Measurements from ENCODE around the gene DPF3.
A peak's percentile ranks its signal among the peaks of the same experiment; 100 is the strongest.

DPF3 gene

DNA sequence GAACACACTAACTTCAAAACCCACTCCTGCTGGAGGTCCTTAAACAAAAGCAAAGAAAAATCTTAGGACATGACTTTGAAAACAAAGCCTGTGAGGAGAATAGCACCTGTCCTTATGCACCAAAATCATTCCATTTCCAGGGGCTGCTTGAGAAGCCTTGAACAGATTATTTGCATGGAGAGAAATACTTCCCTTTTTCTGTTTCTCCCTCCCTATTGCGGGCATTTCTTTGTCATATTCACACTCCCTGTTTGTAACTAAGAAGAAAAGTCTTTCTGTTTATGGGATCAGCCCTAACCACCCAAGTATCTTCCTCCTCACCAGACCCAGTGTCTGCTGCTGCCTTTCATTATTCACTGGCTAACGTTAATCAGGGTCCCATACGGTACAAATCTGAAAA lies 218.8 kb downstream of the DPF3 start:
- DNase-seq: no peak

DNA sequence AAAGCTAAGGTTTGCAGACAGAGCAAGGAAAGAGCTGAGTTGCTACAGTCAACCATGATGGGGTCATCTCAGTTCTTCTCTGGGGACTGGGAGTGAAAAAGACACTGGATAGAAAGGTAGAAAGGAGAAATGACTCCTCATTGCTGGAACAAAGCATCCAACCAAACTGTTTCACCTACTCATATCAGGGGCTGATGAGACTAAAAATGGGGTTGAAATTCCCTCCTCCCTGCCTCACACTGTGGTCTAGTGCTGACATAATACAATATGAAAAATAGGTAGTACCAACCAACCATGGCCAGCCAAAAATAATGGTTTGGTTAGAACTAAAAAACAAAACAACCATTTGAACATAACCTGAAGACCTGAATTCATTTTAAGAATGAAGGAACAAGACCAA lies 220.7 kb downstream of the DPF3 start:
- DNase-seq: no peak

DNA sequence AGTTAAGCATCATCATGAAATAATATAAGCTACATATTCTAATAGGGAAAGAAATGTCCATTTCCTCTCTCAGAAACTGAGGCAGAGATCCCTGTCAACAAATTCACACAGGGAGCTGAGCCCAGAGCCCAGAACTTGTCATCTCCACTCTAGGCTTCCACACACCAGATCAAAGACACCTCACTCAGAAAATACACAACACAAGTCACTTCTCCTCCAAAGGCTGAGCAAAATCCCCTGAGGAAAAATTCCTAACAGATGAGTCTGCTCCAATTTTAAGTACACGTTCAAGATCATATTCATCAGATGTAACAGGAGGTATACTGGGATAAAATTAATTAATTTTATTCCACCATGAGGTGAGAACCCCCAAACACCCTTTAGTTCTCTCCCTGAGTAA lies 227.3 kb downstream of the DPF3 start:
- DNase-seq: no peak

DNA sequence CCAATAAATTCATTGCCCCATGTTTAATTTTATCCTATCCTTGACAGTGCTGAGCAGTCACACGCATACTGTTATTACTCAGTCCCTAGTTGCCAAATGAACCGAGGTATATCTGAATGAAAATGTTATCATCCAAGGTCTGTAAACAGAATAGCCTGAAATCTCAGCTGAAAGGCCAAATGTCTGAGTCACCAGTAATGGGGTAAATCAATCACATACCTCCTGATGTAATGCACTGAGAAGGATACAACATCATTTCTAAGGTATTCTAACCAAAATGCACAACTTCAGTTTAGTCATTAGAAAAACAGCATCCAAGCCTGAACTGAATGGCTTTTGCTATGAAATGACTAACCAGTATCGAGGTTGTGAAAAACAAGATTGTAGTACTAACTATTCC lies 228.6 kb downstream of the DPF3 start:
- DNase-seq: peak; percentile 11

DNA sequence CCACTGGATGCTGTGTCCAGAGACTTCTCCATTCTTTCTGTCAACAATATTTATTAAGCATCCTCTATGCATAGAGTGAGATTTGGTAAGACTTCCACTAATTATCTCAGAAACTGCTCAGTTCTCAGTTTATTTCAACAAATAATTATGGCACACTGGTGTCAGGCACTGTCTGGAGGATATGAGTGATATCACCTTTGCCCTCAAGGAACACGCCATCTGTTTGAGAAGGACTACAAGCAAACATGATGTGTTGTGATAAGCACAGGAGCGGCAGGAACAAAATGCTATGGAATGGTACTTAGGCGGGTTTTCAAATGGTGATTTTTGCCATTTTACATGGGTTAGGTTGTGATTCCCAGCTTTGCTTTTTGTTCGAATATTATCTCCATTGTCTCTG lies 229.2 kb downstream of the DPF3 start:
- no peak for DNase-seq

DNA sequence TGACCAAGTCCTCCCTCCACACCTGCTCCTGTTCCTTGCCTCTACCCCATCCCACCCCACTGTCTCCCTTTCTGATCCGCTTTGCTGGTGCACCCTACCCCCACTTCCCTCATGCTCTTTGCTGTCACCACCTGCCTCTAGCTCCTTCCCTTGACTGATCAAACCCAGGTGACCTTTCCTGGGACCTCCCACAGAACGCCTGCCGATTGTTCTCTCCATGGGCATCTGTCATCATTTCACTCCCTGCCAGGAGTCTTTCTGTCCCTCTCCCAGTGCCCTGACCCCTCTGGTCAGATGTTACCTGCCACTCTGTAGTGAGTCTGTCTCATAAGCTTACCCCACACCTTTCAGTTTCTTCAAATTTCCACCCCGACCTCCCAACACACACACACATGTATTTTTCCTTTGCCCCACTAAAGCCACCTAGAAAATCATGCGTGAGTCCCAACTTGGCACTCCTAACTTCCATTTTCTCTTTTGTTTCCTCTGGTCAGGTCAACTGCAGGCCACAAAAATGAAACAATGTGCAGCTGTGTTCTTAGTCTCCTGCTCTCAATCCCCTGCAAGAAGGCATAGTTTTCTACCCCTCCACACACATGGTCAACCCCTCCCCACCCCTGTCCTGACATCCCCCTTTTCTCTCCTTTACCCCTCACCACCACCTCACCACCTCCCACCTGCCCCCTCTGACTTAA lies 229.8 kb downstream of the DPF3 start:
- DNase-seq: no peak

DNA sequence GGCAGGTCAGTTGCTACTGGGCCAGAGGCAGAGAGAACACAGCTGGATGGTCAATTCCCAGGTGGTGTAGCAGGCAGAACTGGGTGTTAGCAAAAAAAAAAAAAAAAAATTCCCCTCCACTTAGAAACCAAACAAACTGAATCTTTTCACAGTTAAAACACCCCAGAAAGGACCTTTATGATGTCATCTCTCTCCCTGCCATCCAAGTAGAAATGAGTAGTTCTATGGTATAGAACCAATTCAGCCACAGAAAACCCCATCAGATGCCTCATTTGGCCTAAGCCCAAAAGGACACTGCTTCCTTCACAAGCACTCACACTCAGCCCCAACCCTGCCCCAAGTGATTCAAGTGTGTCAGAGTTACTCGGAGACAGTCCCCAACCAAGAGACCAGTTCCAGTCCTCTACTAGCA lies 230.8 kb downstream of the DPF3 start:
- no peak for DNase-seq

DNA sequence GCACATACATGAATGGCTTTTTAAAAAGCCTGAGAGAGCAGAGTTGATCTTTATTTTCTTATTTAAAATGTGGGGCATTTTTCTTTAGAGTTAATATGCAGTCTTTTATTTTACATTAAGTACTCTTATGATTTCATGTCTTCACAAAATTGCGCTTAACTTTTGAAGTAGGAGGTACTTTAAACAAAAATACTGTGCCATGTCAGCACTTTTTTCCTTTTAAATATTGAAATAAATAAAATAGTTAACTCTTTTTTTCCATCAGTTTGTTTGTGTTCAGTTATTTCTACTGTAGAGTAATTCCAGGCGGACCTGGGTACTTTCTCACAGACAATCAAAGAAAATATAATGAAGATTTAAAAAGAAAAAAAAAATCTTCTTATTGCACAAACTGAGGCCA lies 231.7 kb downstream of the DPF3 start:
- DNase-seq: no peak

DNA sequence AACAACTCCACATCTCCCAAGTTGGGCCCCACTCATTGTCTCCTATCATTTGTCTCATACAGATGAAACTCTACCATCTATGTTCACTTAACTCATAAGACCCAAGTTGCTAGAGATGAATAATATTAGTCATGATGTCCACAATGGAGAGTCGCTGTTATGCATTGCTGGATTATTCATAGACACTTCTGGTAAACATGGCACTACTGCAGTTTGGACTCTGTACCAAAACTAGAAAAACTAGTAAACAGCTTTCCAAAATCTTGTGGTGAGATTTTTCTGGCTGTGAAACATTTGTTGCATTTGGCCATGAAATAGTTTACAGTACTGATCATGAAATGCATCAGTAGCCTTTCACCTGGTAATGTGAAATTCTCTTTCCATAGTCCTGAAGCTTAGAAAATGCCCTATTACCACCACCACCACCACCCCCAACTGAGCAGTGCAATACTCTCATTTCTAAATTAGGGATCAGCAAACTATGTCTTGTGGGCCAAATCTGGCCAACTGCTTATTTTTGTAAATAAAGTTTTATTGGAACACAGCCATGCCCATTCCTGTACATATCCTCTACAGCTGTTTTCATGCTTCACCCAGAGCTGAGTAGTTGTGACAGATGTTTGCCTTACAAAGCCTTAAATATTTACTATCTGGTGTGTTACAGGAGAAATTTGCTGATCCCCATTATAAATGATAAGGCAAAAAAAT lies 236.5 kb downstream of the DPF3 start:
- DNase-seq: no peak

DNA sequence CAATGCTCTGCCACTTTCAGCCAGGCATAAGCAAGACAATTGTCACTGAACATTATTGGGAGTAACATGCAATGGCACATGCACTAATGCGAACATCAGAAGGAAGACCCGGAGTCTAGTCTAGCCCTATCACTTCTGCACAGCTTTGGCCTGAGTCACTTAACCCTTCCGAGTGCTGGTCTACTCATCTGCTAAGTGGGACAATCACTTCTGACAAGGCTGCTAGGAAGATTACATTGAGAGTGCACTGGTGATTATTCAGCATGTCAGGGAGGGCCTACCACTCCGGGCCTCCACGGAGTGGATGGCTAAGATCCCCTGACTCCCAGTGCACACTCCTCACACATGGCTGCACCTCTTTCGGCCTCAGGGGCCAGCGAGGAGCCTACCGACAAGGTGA lies 240.9 kb downstream of the DPF3 start:
- no peak for DNase-seq

DNA sequence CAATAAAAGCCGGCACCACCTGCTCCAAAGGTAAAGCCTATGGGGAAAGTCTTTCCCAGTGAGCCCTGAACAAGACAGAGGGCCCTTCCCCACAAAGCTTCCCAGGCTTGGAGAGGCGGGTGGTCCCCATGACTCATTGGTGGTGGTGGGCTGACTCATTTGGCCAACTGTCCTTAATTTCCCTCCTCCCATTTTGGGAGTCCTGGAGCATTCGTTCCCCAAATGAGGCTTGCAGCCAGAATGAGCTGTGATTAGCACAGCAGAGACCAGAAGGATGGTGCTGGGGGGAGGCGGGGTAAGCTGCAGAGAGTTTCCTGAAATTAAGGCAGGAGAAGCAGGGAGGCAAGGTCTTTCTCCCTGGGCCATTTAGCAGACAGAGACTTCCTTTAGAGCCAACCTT lies 241.7 kb downstream of the DPF3 start:
- DNase-seq: no peak

DNA sequence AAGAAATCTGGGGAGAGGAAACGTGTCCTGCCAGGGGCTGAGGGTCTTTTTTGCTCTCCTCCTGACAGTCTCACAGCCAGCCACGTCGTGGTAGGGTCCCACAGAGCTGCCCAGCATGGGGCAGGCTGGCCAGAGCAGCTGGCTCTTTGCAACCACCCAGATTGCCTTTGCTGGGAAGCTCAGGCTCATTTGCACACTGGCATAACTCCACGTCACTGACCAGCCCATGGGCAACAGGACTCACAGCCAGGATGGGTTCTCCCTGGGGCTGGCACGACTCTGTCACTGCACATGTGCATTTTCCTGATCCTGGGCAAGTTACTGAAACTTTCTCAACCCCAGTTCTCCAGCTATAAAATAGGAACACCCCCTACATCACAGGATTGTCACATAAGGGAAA lies 242.2 kb downstream of the DPF3 start:
- DNase-seq: no peak

DNA sequence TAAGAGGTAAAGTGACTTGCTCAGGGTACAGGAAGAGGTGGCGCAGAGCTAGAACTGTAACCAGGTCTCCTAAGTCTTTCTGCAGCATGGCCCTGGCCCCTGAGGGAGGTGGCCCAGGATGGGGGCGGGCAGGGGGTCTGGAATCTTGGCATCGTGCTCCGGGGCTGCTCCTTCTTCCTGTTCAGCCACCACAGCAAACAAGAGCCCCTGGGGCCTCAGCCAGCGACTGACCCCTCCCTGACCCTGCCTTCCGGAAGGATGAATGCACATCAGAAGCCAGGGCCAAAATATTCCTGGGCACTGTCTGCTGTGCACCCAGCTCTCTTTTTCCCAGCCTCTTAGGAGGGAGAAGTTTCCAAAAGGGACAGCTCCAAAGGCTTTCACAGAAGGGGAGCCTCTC lies 242.8 kb downstream of the DPF3 start:
- DNase-seq: no peak

DNA sequence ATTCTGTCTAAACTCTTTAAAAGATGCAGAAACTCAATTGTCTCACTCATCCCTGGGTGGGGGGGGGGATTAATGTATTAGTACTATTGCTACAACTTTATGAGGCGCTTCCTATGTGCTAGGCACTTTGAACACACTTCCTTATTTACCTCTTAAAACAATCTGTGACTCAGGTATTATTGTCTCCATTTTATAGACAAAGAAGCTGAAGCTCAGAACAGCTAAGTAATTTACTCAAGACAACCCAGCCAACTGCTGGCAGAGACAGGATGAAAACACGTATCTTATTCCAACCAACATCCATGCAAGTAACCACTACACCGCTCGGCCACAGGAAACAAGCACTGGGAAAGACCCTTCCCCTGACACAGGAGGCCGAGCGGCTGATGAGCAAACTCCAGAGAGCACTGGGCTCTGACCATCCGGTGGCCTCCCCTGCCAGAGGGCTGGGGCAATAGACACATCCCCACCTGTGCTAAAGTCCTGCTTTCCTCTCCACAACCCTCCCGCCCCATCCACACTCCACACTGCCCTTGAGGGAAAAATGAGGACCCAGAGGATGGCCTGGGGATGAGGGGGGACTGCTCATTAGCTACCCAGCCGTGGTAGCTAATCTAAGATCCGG lies 244.2 kb downstream of the DPF3 start:
- no peak for DNase-seq

DNA sequence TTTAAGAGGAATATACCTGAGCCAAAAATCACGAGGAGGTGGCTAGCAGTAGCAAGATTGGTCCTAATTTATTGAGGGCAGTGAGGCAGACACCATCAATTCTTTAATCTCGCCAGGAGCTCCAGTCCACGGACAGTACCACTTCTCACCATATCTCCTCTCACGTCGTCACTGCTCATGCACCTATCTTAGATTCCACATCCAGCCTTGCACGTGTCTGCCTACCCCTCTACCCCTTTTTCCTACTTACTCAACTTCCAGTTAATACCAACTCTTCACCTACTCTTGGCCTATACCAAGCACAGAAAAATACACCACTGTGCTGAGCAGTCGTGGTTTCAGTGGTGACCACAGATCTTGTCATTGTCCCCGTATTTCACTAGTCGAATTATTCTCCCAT lies 246.1 kb downstream of the DPF3 start:
- no peak for DNase-seq

DNA sequence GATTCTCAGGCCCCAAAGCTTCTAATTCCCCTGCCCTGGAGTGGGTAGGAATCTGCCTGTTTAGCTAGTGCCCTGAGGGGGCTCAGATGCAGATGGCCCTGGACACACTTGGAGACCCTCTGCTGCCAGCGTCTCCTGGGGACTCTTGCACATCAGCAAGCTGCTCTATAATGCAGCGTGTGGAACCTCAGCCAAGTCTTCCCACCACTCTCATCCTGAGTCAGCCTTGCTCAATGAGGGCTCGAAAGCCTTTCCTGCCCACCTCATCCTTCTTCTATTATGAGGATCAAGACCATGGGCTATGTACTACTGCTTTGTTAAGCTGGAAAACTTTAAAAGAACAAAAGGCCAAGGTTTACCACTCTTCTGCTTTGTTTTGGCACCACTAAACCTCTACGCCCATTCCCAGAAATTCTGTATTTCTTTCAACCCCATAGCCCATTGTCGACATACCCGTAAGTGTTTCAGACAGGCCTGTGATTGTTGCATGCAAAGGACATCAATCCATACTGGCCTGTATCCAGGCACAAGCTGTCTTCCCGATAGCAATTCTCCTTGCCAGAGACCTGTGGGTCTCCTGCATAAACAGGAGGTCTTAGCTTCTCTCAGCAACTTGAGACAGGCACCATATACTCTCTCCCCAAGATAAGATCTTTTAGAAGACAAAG lies 246.9 kb downstream of the DPF3 start:
- DNase-seq: no peak

DNA sequence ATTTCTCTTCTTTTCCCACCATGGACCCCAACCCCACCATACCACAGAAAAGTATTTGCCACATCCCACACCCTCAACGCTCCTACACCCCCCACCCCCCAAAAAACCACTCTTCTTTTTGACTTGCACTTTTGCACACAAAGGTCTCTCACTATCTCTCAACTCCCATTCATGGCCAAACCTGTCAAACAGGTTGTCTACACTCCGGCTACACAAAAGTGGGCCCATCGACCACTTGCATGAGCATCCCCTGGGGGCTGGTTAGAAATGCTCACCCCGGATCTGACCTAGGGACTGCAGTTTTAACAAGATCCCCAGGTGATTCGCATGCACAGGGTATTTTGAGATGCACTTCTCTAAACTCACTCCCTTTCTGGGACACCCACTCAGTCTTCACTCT lies 248.2 kb downstream of the DPF3 start:
- no peak for DNase-seq

DNA sequence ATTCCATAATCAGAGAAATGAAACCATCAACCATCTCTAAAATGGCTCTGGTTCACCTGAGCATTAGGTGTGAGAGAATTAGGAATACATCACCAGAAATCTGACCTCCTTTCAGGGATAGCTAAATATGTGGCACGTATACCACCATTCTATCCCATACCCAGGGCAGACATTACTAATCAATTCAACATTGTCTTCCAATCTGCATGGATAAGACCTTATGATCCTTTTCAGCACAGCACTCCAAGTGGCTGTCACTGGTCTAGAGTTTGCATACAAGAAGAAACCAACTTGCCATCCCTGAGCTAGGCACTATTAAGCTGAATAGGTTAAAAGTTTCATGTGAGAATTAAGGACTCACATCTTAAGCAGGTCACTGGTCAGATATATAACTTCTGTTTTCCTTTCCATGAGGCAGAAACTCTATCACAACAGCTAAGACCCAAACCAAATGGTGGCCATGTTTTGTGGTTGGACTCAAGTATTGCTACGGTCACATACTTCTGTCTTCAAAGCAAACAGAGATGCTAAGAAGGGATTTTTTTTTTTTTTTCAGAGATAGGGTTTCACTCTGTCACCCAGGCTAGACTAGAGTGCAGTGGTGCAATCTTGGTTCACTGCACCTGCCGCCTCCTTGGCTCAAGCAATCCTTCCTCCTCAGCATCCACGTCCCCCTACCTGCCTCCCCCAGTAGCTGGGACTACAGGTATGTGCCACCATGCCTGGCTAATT lies 249.0 kb downstream of the DPF3 start:
- DNase-seq: no peak

DNA sequence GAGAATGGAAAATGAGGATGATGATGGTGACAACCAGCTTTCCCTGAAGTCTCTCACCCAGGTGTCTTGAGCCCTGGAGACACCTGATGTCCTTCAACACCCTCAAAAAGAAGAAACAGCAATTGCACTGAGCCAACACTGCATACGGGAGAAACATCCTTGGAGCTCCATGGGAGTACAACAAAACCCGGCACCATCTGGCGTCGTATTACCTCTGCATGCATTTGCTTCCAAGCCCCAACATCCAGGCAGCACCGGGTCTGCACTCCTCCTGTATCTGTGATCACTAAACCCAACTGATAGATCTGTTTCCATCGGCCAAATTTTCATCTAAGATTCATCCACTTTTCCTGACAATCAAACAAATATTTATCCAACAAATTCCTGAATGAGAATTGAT lies 249.9 kb downstream of the DPF3 start:
- DNase-seq: no peak

DNA sequence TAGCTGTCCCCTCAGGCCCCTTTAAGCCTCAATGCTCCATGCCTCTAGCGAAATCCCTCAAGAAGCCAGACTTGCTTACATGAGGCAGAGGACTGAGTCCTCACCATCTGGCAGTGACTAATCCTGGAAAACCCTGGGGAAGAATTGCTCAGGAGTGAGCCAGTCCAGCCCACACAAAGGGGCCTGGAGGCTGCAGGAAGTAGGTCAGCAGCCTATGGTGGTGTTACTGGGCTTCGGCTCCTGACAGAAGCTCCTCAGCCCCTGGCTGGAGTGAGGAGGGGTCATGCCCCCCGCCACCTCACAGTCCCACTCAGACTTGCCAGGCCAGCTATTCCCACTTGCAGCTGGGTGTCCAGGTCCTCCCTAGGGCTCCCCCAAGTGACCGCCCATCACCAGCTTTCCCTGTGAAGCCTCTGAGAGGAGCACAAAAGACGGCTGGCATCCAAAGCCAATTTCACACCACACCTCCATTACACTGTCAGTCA lies 250.5 kb downstream of the DPF3 start:
- peak; percentile 35 for DNase-seq

DNA sequence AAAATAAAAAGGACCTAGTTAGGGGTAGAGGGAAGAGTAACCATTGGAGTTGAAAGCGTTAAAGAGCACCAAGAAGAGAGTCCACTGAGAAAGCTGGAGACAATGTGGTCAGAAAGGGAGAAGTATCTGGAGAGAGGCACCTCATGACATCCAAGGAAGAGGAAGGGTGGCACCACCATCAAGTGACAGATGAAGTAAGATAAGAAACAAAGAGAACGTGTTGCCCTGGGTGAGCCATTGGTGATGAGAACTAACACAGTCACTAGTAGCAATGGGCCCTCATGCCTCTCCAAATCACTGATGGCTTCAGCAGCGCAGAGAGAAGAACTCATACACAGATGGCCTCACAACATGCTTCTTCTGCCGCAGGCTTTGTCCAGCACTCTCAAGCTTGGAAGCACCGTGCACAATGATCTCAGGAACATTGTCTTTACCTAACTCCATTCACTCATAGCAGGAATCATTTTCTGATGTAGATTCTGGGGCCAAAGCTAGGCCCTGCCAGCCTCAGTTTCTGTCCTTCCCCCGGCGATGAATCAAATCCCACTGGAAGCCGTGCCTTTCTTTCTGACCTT lies 252.9 kb downstream of the DPF3 start:
- no peak for DNase-seq

DNA sequence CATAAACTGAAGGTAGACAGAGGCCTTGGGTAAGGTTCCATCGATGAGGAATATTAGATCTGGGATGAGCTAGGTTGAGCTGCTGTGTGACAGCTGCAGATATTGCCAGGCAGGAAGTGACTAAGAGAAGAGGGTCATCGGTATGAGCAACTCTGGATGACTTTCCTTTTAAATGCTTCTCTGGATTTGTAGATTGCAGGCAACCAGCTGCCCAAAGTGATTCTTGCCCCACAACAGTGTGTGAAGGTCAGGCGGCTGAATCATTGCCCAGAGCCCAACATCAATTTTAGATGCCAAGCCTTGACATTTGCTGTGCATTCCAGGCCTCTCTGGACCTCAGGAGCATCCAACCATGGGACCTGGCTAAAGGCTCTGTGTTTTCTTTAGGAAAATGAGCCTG lies 255.9 kb downstream of the DPF3 start:
- DNase-seq: no peak

DNA sequence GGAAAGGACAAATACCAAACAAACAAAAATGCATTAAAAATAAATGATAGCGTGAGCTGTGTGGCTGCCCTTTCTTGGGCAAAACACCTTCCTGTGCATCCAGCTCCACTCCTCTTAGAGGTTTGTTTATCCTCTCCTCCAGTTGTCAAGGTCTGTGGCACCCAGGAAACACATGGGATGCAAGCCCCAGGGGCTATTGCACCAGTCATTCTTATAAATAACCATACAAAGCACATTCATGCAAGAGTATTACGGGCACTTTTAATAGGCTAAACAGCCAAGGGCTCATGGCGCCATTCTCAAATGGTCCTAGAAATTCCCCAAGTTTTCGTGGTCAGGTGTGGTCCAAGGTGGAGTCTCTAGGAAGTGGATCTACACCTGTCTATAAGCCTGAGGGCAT lies 257.0 kb downstream of the DPF3 start:
- no peak for DNase-seq

All from GOT3 (cell line).